Right hindlimb (tissue), 1 donor: Measurements from ENCODE around the gene GRAP2.
"Not testable (repeated sequence)": the region's sequence is repeated elsewhere in the genome, so short reads cannot be mapped to it uniquely, and the experiment has no call there.

Source experiments
- DNase-seq: peaks from one replicate; pipeline ENCODE4 v3.0.0-alpha.2; 2018

The GRAP2 gene

GRCh38 chr22:39970742-39971141 is 69.9 kb downstream of the GRAP2 start:
- DNase-seq, result no peak

- no peak for DNase-seq
Observed at GRCh38 chr22:39972641-39973040, 71.8 kb downstream of the GRAP2 start.

GRCh38 chr22:39973656-39974055 is 72.8 kb downstream of the GRAP2 start:
- DNase-seq, result no peak

- DNase-seq, result no peak
Observed at GRCh38 chr22:39974065-39974464, 73.2 kb downstream of the GRAP2 start.

GRCh38 chr22:39979048-39979447 is 78.2 kb downstream of the GRAP2 start:
- DNase-seq, result no peak

- DNase-seq, result no peak
Observed at GRCh38 chr22:39979458-39979857, 78.6 kb downstream of the GRAP2 start.

- no peak for DNase-seq
Observed at GRCh38 chr22:39980596-39980995, 79.7 kb downstream of the GRAP2 start.

- no peak for DNase-seq
Observed at GRCh38 chr22:39983346-39983745, 82.5 kb downstream of the GRAP2 start.

- no peak for DNase-seq
Observed at GRCh38 chr22:39984006-39984405, 83.1 kb downstream of the GRAP2 start.

- no peak for DNase-seq
Observed at GRCh38 chr22:39984746-39985145, 83.9 kb downstream of the GRAP2 start.

GRCh38 chr22:39985383-39986035 is 84.6 kb downstream of the GRAP2 start:
- DNase-seq, result no peak

- no peak for DNase-seq
Observed at GRCh38 chr22:39988386-39989114, 87.7 kb downstream of the GRAP2 start.

- DNase-seq, result no peak
Observed at GRCh38 chr22:39989633-39990032, 88.7 kb downstream of the GRAP2 start.

- DNase-seq, result no peak
Observed at GRCh38 chr22:39990686-39991085, 89.8 kb downstream of the GRAP2 start.

- DNase-seq, result no peak
Observed at GRCh38 chr22:39991159-39991860, 90.4 kb downstream of the GRAP2 start.

- DNase-seq, result no peak
Observed at GRCh38 chr22:39992088-39992826, 91.4 kb downstream of the GRAP2 start.

GRCh38 chr22:39992894-39993293 is 92.0 kb downstream of the GRAP2 start:
- not testable (repeated sequence) for DNase-seq

- no peak for DNase-seq
Observed at GRCh38 chr22:39994041-39994565, 93.2 kb downstream of the GRAP2 start.

GRCh38 chr22:39994566-39995392 is 93.9 kb downstream of the GRAP2 start, which contains the start of gene FAM83F:
Gene FAM83F, plus strand, starts transcription at chr22:39994954. Its CDS starts 89 bp downstream, at chr22:39995043.
- DNase-seq, result no peak

GRCh38 chr22:39995393-39996252 is 94.7 kb downstream of the GRAP2 start:
- no peak for DNase-seq

- no peak for DNase-seq
Observed at GRCh38 chr22:39996732-39997131, 95.8 kb downstream of the GRAP2 start.
